HEK293T (cell line): ENCODE data around the gene FAM120A.

Source experiments
- ARNT ChIP-seq: fragments of 450-650 bp; IDR thresholded peaks from 2 replicates; pipeline ENCODE4 v1.6.1; 2017; ENCODE audit warnings: mild to moderate bottlenecking
- BHLHE40 ChIP-seq: fragments of 450-650 bp; IDR thresholded peaks from 2 replicates; pipeline ENCODE4 v1.6.1; 2016; ENCODE audit warnings: mild to moderate bottlenecking, moderate library complexity, borderline replicate concordance
- FOXA1 ChIP-seq: fragments of 450-650 bp; IDR thresholded peaks from 2 replicates; pipeline ENCODE4 v1.6.1; 2016; ENCODE audit warnings: mild to moderate bottlenecking
- FOXK2 ChIP-seq: fragments of 450-650 bp; IDR thresholded peaks from 2 replicates; pipeline ENCODE4 v1.6.1; 2016; ENCODE audit warnings: mild to moderate bottlenecking
- HDGF ChIP-seq: fragments of 450-650 bp; IDR thresholded peaks from 2 replicates; pipeline ENCODE4 v1.6.1; 2017; ENCODE audit warnings: antibody characterized with exemption, borderline replicate concordance
- SUZ12 ChIP-seq: fragments of 450-650 bp; IDR thresholded peaks from 2 replicates; pipeline ENCODE4 v1.6.1; 2016; ENCODE audit warnings: mild to moderate bottlenecking
- TARDBP ChIP-seq: fragments of 450-650 bp; IDR thresholded peaks from 2 replicates; pipeline ENCODE4 v1.6.1; 2016
- TF ChIP-seq, protein P1 (sequence below): fragments of 450-650 bp; IDR thresholded peaks from 2 replicates; pipeline ENCODE4 v1.6.1; 2016

GRCh38 chr9:93508207-93508606 is 56.7 kb downstream of the FAM120A start:
- TF ChIP-seq ARNT, result no peak
- no peak for TF ChIP-seq TARDBP
- TF ChIP-seq, protein P1, sequence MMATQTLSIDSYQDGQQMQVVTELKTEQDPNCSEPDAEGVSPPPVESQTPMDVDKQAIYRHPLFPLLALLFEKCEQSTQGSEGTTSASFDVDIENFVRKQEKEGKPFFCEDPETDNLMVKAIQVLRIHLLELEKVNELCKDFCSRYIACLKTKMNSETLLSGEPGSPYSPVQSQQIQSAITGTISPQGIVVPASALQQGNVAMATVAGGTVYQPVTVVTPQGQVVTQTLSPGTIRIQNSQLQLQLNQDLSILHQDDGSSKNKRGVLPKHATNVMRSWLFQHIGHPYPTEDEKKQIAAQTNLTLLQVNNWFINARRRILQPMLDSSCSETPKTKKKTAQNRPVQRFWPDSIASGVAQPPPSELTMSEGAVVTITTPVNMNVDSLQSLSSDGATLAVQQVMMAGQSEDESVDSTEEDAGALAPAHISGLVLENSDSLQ, result no peak
- no peak for TF ChIP-seq BHLHE40
- no peak for TF ChIP-seq FOXA1
- no peak for TF ChIP-seq SUZ12
- no peak for TF ChIP-seq HDGF
- no peak for TF ChIP-seq FOXK2
